Measurements from ENCODE around the gene PSMB8. TPM values are rescaled to one million over a fixed set of nuclear protein-coding genes. Genes with fewer than 3 reads are reported as not detected.
A peak's percentile ranks its signal among the peaks of the same experiment; 100 is the strongest.

PSMB8 gene
- total RNA-seq, 2 experiments from 2014 or later, result 142 to 216 TPM

DNA sequence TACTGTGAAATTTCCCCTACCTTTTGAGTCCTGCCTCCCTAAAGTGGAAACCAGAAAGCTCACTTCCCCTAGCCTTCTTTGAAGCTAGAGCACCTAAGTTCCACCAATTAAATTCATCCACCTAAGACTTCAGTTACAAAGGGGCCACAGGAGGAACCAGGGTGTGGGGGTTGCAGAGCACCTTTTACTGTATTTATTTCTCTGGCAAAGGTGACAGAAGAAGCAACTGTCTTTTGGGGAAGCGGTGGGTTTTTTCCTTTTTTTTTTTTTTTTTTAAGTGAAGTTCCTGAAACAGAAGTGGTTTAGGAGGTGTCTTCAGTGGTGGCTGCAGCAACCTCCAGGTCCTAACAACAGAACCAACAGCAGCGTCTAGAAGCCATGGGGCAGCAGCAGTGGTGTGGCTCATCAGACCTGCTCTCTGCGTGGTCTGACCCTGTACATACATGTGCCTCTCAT is 23.2 kb upstream of the PSMB8 start:
- no peaks in the 10 kb centered on the region for H3K79me2 ChIP-seq (ENCODE audit: insufficient read depth, low read depth, low read length)
- H4K20me1 ChIP-seq (ENCODE audit: insufficient read depth, low read length), result no peaks in the 10 kb centered on the region
- H2AFZ ChIP-seq (ENCODE audit: low read length), result peak overlapping the region; percentile 83
- peak overlapping the region; percentile 51 for H3K4me3 ChIP-seq (ENCODE audit: low read depth, low read length, poor library complexity, severe bottlenecking)
- H3K9me3 ChIP-seq (ENCODE audit: low read length), result peaks cover 3% of the 10 kb centered on the region; the same call in 1 of the 2 replicates
- H3K4me1 ChIP-seq (ENCODE audit: insufficient read depth, low read length, poor library complexity, severe bottlenecking), result peaks cover 48% of the 10 kb centered on the region
- intact Hi-C loops (cut with micrococcal nuclease; ENCODE audit: unreplicated experiment), result loop anchor here (1.0 to 10.0 kb wide), 6 partner anchors 13 to 632 kb away; partner anchors contain the start of genes PSMB8, PSMB9 and TAP2
- no TSS peak for BruUV-seq (replicated peaks)
- POLR2A ChIA-PET, result interaction anchor here (0.6 to 3.1 kb wide), 18 partner anchors 8 to 767 kb away, joined by 3 to 22 read pairs (median 4); partner anchors contain the start of genes HLA-DMA, PSMB8, TAP1 and TAP2
- peak overlapping the region; percentile 71 for H3K4me2 ChIP-seq (ENCODE audit: low read length)
- H3K36me3 ChIP-seq (ENCODE audit: insufficient read depth, low read length), result peaks cover 18% of the 10 kb centered on the region
- CTCF ChIA-PET (ENCODE audit: unreplicated experiment), result interaction anchor here (1.5 to 3.2 kb wide), 3 partner anchors 9 to 28 kb away, joined by 6 to 35 read pairs (median 10); partner anchors contain the start of genes PSMB9, TAP1 and TAP2
- no peak for TF ChIP-seq EZH2phosphoT487 (IDR thresholded peaks at IDR 0.05; ENCODE audit: borderline replicate concordance, low read depth, low read length)
- TF ChIP-seq, protein P1, sequence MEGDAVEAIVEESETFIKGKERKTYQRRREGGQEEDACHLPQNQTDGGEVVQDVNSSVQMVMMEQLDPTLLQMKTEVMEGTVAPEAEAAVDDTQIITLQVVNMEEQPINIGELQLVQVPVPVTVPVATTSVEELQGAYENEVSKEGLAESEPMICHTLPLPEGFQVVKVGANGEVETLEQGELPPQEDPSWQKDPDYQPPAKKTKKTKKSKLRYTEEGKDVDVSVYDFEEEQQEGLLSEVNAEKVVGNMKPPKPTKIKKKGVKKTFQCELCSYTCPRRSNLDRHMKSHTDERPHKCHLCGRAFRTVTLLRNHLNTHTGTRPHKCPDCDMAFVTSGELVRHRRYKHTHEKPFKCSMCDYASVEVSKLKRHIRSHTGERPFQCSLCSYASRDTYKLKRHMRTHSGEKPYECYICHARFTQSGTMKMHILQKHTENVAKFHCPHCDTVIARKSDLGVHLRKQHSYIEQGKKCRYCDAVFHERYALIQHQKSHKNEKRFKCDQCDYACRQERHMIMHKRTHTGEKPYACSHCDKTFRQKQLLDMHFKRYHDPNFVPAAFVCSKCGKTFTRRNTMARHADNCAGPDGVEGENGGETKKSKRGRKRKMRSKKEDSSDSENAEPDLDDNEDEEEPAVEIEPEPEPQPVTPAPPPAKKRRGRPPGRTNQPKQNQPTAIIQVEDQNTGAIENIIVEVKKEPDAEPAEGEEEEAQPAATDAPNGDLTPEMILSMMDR (conservative IDR thresholded peaks at IDR 0.05; ENCODE audit: low read length), result no peak
- peak overlapping the region; percentile 94 for H3K27ac ChIP-seq (ENCODE audit: low read depth, low read length, poor library complexity, severe bottlenecking)
- DNase-seq (ENCODE audit: low spot score), result peak; percentile 86
- H3K9me2 ChIP-seq (ENCODE audit: insufficient read depth, low read length), result no peaks in the 10 kb centered on the region

DNA sequence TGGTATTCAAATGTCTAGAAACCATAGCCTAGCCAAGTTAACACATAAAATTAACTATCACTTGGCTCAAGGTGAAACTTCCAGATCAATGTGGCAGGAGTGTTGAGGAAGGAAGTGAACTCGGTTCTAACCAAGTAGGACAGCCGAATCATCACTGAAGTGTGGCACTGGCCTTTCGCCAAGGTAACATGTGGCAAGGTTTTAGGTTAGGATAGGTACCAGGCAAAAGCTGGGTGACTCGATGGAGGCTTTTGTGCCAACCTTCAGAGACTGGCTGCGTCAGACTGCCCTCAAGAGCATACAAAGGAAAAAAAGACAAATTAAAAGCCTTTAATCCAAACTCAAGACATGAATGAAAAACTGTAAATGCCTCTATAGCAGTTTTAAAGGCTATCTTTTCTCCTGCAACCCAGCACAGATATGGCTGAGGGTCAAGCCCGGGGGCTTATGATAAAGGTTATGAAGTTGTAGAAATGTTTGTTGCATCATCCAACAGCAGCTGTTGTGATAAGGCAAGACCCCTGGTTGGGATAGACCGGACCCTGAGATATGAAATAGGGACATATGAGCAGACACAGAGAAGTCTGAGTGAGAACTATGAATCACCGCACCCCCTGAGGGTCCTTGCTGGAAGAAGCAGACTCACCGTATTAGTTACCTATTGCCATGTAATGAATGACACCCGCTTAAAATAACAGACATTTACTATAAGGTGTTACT is 22.0 kb upstream of the PSMB8 start:
- intact Hi-C loops (cut with micrococcal nuclease; ENCODE audit: unreplicated experiment), result loop anchor here (5.0 to 10.0 kb wide), 3 partner anchors 241 to 631 kb away; no protein-coding TSS in a partner anchor
- Histone ChIP-seq H3K4me1 (ENCODE audit: insufficient read depth, low read length, poor library complexity, severe bottlenecking) (peaks cover 59% of the 10 kb centered on the region), H4K20me1 (ENCODE audit: insufficient read depth, low read length) (no peaks in the 10 kb centered on the region), H3K9me3 (ENCODE audit: low read length) (peaks cover 3% of the 10 kb centered on the region; the same call in 1 of the 2 replicates), H3K27ac (ENCODE audit: low read depth, low read length, poor library complexity, severe bottlenecking) (peak overlapping the region; percentile 94), H3K9me2 (ENCODE audit: insufficient read depth, low read length) (no peaks in the 10 kb centered on the region), H3K36me3 (ENCODE audit: insufficient read depth, low read length) (peaks cover 22% of the 10 kb centered on the region), H3K79me2 (ENCODE audit: insufficient read depth, low read depth, low read length) (no peaks in the 10 kb centered on the region), H3K4me3 (ENCODE audit: low read depth, low read length, poor library complexity, severe bottlenecking) (peak overlapping the region; percentile 51), H3K4me2 (ENCODE audit: low read length) (peak overlapping the region; percentile 71), H2AFZ (ENCODE audit: low read length) (peak overlapping the region; percentile 83; the same call in 1 of the 2 replicates)
- TF ChIP-seq EZH2phosphoT487 (IDR thresholded peaks at IDR 0.05; ENCODE audit: borderline replicate concordance, low read depth, low read length), result no peak
- TF ChIP-seq, protein P1 (conservative IDR thresholded peaks at IDR 0.05; ENCODE audit: low read length), result no peak
- POLR2A ChIA-PET, result interaction anchor here (1.3 kb wide), 1 partner anchor 11 kb away, joined by 4 read pairs; no protein-coding TSS in a partner anchor
- CTCF ChIA-PET (ENCODE audit: unreplicated experiment), result no interaction called here
- no TSS peak for BruUV-seq (replicated peaks)
- DNase-seq (ENCODE audit: low spot score), result no peak
